ENCODE results near the gene SYT2.
"Not testable (repeated sequence)": the region's sequence is repeated elsewhere in the genome, so short reads cannot be mapped to it uniquely, and the experiment has no call there.

DNA sequence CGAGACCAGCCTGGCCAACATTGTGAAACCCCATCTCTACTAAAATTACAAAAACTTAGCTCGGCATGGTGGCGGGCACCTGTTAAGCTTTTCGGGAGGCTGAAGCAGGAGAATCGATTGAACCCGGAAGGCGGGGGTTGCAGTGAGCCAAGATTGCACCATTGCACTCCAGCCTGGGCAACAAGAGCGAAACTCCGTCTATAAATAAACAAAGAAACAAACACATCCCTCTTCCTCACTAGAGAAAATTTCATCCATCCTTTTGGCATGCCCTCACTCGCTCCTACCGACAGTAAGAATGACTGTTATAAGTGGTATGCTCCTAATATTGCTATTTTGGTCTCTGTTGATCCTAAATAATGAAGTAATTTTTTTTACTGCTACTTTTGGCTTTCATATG, 166.7 kb downstream of the SYT2 start:
- TF ChIP-seq, protein P1, sequence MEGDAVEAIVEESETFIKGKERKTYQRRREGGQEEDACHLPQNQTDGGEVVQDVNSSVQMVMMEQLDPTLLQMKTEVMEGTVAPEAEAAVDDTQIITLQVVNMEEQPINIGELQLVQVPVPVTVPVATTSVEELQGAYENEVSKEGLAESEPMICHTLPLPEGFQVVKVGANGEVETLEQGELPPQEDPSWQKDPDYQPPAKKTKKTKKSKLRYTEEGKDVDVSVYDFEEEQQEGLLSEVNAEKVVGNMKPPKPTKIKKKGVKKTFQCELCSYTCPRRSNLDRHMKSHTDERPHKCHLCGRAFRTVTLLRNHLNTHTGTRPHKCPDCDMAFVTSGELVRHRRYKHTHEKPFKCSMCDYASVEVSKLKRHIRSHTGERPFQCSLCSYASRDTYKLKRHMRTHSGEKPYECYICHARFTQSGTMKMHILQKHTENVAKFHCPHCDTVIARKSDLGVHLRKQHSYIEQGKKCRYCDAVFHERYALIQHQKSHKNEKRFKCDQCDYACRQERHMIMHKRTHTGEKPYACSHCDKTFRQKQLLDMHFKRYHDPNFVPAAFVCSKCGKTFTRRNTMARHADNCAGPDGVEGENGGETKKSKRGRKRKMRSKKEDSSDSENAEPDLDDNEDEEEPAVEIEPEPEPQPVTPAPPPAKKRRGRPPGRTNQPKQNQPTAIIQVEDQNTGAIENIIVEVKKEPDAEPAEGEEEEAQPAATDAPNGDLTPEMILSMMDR (IDR thresholded peaks at IDR 0.05 in 2 of 3, conservative IDR thresholded peaks at IDR 0.05 in 1 of 3; ENCODE audit: borderline replicate concordance in 1 of 3, insufficient read depth in 1 of 3, low read depth in 2 of 3, low read length in 2 of 3) = not testable (repeated sequence)
- TF ChIP-seq TCF7L2 (IDR thresholded peaks at IDR 0.05; ENCODE audit: borderline replicate concordance, extremely low read depth, insufficient read depth, insufficient read length) = not testable (repeated sequence)
